SU-DHL-6 (cell line): ENCODE measurements around the gene MISP.

ENCODE experiments used
- H2AFZ ChIP-seq: fragments of 200-600 bp; sonication (generic); 2 replicates; pipeline ENCODE4 v1.6.1; 2014; ENCODE audit warnings: low read depth, mild to moderate bottlenecking, moderate library complexity, mixed read lengths, antibody characterized with exemption, low read length; ENCODE audit not compliant: severe bottlenecking
- H3F3A ChIP-seq: fragments of 200-600 bp; shearing (Covaris generic); 2 replicates; pipeline ENCODE4 v1.6.0; 2016; ENCODE audit warnings: antibody characterized with exemption, mild to moderate bottlenecking; ENCODE audit not compliant: insufficient read depth
- H3K27ac ChIP-seq: fragments of 200-600 bp; sonication (generic); 2 replicates; pipeline ENCODE4 v1.5.1; 2016; ENCODE audit warnings: low read depth, mild to moderate bottlenecking, low read length, moderate library complexity, mixed read lengths
- H3K27me3 ChIP-seq: fragments of 200-600 bp; sonication (generic), shearing (Covaris generic); 2 replicates; pipeline ENCODE4 v1.6.0; 2014; ENCODE audit warnings: mild to moderate bottlenecking, low read length
- H3K36me3 ChIP-seq: fragments of 200-600 bp; sonication (generic); 2 replicates; pipeline ENCODE4 v1.6.1; 2014; ENCODE audit warnings: mild to moderate bottlenecking, low read length, mixed read lengths
- H3K4me2 ChIP-seq: fragments of 300-600, 200-600 bp; shearing (Covaris generic), sonication (generic); 2 replicates; pipeline ENCODE4 v1.6.0; 2014; ENCODE audit warnings: low read length, low read depth, mild to moderate bottlenecking; ENCODE audit not compliant: poor library complexity, severe bottlenecking
- H3K4me3 ChIP-seq: fragments of 200-600 bp; sonication (generic); 2 replicates; pipeline ENCODE4 v1.5.1; 2014; ENCODE audit warnings: antibody characterized with exemption, low read length, mild to moderate bottlenecking, mixed read lengths; ENCODE audit not compliant: insufficient read depth, poor library complexity, severe bottlenecking
- H3K79me2 ChIP-seq: fragments of 200-600 bp; sonication (generic); 2 replicates; pipeline ENCODE4 v1.6.1; 2014; ENCODE audit warnings: mild to moderate bottlenecking, low read length, moderate library complexity; ENCODE audit not compliant: insufficient read depth
- H3K9ac ChIP-seq: fragments of 200-600 bp; sonication (generic); 2 replicates; pipeline ENCODE4 v1.7.0; 2014; ENCODE audit warnings: mild to moderate bottlenecking, low read length
- H3K9me2 ChIP-seq: fragments of 200-600 bp; sonication (generic); replicated peaks from 2 replicates; pipeline ENCODE4 v1.6.1; 2014; ENCODE audit warnings: low read length; ENCODE audit not compliant: insufficient read depth
- H3K9me3 ChIP-seq: fragments of 200-600 bp; sonication (generic); 2 replicates; pipeline ENCODE4 v1.6.1; 2014; ENCODE audit warnings: low read length, mixed read lengths; ENCODE audit not compliant: insufficient read depth
- H4K20me1 ChIP-seq: fragments of 200-600 bp; sonication (generic); 2 replicates; pipeline ENCODE4 v1.6.1; 2014; ENCODE audit warnings: low read depth, mild to moderate bottlenecking, antibody characterized with exemption, low read length, moderate library complexity, mixed read lengths
- EZH2phosphoT487 ChIP-seq: fragments of 200-600 bp; sonication (generic), shearing (Covaris generic); conservative IDR thresholded peaks from 2 replicates; pipeline ENCODE4 v1.6.1; 2018; ENCODE audit warnings: mild to moderate bottlenecking, antibody characterized with exemption, low read length, moderate library complexity, mixed read lengths
- TF ChIP-seq, protein P1 (sequence below): fragments of 200-600 bp; sonication (generic); IDR thresholded peaks from one replicate; pipeline ENCODE4 v1.5.1; 2017; ENCODE audit warnings: antibody characterized with exemption, mild to moderate bottlenecking, low read length, moderate library complexity; ENCODE audit not compliant: insufficient read depth, poor library complexity, severe bottlenecking

Gene MISP

GRCh38 chr19:723247-723646, 27.7 kb upstream of the MISP start:
- Histone ChIP-seq H4K20me1 (no peaks in the 10 kb centered on the region), H3F3A (no peaks in the 10 kb centered on the region), H3K79me2 (no peaks in the 10 kb centered on the region), H3K27ac (no peak overlapping the region), H3K9me2 (no peaks in the 10 kb centered on the region), H2AFZ (no peak overlapping the region), H3K4me2 (no peak overlapping the region), H3K27me3 (no peaks in the 10 kb centered on the region), H3K9ac (no peak overlapping the region), H3K9me3 (no peaks in the 10 kb centered on the region), H3K4me3 (no peak overlapping the region), H3K36me3 (no peaks in the 10 kb centered on the region)
- TF ChIP-seq, protein P1, sequence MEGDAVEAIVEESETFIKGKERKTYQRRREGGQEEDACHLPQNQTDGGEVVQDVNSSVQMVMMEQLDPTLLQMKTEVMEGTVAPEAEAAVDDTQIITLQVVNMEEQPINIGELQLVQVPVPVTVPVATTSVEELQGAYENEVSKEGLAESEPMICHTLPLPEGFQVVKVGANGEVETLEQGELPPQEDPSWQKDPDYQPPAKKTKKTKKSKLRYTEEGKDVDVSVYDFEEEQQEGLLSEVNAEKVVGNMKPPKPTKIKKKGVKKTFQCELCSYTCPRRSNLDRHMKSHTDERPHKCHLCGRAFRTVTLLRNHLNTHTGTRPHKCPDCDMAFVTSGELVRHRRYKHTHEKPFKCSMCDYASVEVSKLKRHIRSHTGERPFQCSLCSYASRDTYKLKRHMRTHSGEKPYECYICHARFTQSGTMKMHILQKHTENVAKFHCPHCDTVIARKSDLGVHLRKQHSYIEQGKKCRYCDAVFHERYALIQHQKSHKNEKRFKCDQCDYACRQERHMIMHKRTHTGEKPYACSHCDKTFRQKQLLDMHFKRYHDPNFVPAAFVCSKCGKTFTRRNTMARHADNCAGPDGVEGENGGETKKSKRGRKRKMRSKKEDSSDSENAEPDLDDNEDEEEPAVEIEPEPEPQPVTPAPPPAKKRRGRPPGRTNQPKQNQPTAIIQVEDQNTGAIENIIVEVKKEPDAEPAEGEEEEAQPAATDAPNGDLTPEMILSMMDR: no peak
- TF ChIP-seq EZH2phosphoT487: no peak

- Histone ChIP-seq H3F3A (no peaks in the 10 kb centered on the region), H3K36me3 (no peaks in the 10 kb centered on the region), H4K20me1 (no peaks in the 10 kb centered on the region), H3K9ac (no peak overlapping the region), H3K27me3 (no peaks in the 10 kb centered on the region), H3K9me3 (no peaks in the 10 kb centered on the region), H3K79me2 (no peaks in the 10 kb centered on the region), H3K4me2 (no peak overlapping the region), H3K4me3 (no peak overlapping the region), H3K27ac (no peak overlapping the region), H3K9me2 (no peaks in the 10 kb centered on the region), H2AFZ (no peak overlapping the region)
- TF ChIP-seq, protein P1: no peak
- no peak for TF ChIP-seq EZH2phosphoT487
Measured at GRCh38 chr19:723714-724113, 27.2 kb upstream of the MISP start.

DNA sequence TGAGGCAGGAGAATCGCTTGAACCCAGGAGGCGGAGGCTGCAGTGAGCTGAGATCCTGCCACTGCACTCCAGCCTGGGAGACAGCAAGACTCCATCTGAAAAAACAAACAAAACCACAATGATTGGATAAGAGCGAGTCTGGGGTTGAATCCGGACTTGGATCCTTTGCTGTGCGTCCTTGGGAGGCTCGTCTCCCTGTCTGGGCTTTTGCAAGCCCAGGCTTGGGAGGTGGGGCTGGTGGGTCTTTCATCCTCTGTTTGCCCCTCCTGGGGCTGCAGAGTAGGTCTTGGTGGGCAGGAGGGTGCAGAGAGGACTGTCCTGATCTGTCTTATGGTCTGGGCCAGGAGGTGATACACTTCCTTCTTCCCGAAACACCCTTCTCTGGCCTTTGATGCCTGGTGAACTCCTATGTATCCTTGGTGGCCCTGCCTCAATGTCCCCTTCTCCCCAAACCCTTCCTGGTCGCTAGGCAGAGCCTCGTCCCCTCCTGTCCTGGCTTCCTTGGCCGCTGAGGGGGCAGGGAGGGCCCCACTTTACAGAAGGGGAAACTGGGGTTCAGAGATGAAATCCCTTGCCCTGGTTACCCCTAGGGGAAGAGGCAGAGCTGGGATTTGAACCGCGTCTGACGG, 25.3 kb upstream of the MISP start:
- Histone ChIP-seq H3K4me2 (no peak overlapping the region), H4K20me1 (no peaks in the 10 kb centered on the region), H3K9me2 (no peaks in the 10 kb centered on the region), H2AFZ (no peak overlapping the region), H3K9me3 (no peaks in the 10 kb centered on the region), H3K79me2 (no peaks in the 10 kb centered on the region), H3K9ac (no peak overlapping the region), H3K27ac (no peak overlapping the region), H3K36me3 (no peaks in the 10 kb centered on the region), H3F3A (no peaks in the 10 kb centered on the region), H3K4me3 (no peak overlapping the region), H3K27me3 (no peaks in the 10 kb centered on the region)
- TF ChIP-seq, protein P1: no peak
- TF ChIP-seq EZH2phosphoT487: no peak
